ENCODE measurements around the gene ZBTB4.

Gene ZBTB4

GRCh38 chr17:7415784-7416183 lies 63.6 kb downstream of the ZBTB4 start:
- H3K27ac Mint-ChIP-seq, result no peak overlapping the region
- H3K36me3 Mint-ChIP-seq, result peaks cover 2% of the 10 kb centered on the region

DNA sequence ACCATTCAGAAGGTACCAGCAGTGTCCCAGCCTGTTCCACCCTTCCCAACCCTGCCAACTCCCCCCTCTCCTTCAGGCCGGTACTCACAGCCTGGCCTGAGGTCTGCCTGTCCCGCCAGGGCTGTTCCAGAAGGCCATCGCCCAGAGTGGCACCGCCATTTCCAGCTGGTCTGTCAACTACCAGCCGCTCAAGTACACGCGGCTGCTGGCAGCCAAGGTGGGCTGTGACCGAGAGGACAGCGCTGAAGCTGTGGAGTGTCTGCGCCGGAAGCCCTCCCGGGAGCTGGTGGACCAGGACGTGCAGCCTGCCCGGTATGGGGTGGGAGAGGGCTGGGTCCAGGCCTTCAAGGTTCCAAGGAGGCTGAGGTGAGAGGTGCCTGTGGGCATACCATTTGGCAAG lies 64.6 kb downstream of the ZBTB4 start:
- H3K36me3 Mint-ChIP-seq, result peaks cover 2% of the 10 kb centered on the region
- peaks cover 2% of the 10 kb centered on the region for H3K4me1 Mint-ChIP-seq (ENCODE audit: low read depth)
- H3K27me3 Mint-ChIP-seq, result no peaks in the 10 kb centered on the region
- no peak overlapping the region for H3K27ac Mint-ChIP-seq
- H3K4me3 Mint-ChIP-seq, result no peak overlapping the region
- H3K9me3 Mint-ChIP-seq (ENCODE audit: low read depth), result no peaks in the 10 kb centered on the region

More at GRCh38 chr17:7415784-7416183, 63.6 kb downstream of the ZBTB4 start:
- Mint-ChIP-seq H3K27me3 (no peaks in the 10 kb centered on the region), H3K9me3 (ENCODE audit: low read depth) (no peaks in the 10 kb centered on the region), H3K4me1 (ENCODE audit: low read depth) (peaks cover 2% of the 10 kb centered on the region), H3K4me3 (no peak overlapping the region)

GRCh38 chr17:7413346-7413985 lies 66.0 kb downstream of the ZBTB4 start:
- Mint-ChIP-seq H3K4me3 (no peak overlapping the region), H3K27ac (no peak overlapping the region), H3K36me3 (peaks cover 2% of the 10 kb centered on the region), H3K4me1 (ENCODE audit: low read depth) (peaks cover 4% of the 10 kb centered on the region), H3K27me3 (no peaks in the 10 kb centered on the region), H3K9me3 (ENCODE audit: low read depth) (no peaks in the 10 kb centered on the region)

DNA sequence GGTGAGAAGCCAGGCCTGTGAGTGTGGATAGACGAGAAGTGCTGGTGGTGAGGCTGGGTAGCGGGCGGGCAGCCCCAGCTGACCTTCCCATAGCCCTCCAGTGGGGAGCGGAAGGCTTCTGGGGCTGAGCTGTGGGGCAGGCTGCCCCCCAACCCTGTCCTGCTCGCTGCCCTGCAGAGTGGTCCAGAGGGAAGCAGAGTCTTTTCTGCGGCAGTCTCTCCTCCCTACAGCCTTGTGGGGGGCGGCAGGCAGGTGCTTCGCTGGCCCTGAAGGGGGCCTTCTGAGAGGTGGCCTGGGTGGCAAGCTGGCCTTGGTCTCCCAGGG lies 68.0 kb downstream of the ZBTB4 start:
- peaks cover 4% of the 10 kb centered on the region for H3K4me1 Mint-ChIP-seq (ENCODE audit: low read depth)
- H3K9me3 Mint-ChIP-seq (ENCODE audit: low read depth), result no peaks in the 10 kb centered on the region
- H3K27ac Mint-ChIP-seq, result no peak overlapping the region
- no peak overlapping the region for H3K4me3 Mint-ChIP-seq
- no peaks in the 10 kb centered on the region for H3K27me3 Mint-ChIP-seq
- H3K36me3 Mint-ChIP-seq, result no peaks in the 10 kb centered on the region

DNA sequence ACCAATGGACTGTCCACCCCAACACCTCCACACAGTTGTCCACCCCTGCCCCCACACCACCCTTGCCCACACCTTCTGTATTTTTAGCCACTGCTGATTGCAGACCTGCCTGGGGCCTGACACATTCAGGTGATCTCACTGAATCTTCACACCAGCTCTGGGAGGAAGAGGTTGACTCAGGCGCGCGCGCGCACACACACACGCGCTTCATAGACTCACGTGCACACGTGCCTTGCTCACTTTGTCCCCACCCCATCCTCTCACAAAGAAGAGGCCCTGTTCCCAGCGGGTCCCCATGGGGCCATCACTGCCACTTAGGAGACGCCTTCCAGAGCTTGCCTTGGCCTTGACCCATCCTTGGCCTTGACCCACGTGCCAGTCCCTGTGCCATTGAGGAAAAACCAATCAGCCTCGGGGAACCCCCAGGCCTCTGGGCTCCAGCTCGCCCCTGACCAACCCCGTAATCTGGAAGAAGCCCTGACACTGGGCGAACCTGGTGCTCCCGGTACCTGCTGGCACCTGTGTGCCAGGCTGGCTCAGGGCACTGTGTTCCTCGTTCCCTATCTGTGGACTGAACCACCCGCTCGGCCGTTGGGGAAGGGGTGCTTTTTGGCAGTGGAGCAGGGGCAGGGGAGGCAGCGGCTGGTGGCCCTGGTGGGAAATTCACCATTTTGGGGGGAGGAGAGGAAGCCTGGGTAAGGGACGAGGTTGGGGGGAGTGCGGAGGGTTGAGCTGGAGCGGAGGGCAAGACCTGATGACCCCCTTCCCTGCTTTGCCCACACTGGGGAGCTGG lies 68.6 kb downstream of the ZBTB4 start:
- Mint-ChIP-seq H3K36me3 (no peaks in the 10 kb centered on the region), H3K27me3 (no peaks in the 10 kb centered on the region), H3K4me1 (ENCODE audit: low read depth) (peaks cover 6% of the 10 kb centered on the region), H3K27ac (no peak overlapping the region), H3K9me3 (ENCODE audit: low read depth) (no peaks in the 10 kb centered on the region), H3K4me3 (no peak overlapping the region)

DNA sequence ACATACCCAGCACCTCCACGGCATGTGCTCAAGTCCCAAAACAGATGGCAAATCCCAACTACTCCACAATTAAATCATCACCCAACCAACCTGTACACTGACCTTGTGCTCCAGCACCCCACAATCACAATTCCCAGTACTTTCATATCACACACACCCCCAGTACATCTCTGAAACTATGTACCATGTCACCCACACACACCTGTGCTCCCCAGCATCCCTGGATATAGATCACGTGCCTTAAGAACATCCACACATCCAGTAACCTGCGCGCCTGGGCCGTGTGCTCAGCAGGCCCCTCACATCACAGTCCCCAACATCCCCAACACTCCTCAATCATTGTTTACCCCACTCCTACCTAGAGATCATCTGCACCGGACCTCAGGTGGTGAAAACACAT lies 69.7 kb downstream of the ZBTB4 start:
- Mint-ChIP-seq H3K4me1 (ENCODE audit: low read depth) (peaks cover 8% of the 10 kb centered on the region), H3K27me3 (no peaks in the 10 kb centered on the region), H3K4me3 (no peak overlapping the region), H3K9me3 (ENCODE audit: low read depth) (no peaks in the 10 kb centered on the region), H3K36me3 (no peaks in the 10 kb centered on the region), H3K27ac (no peak overlapping the region)
